GM13976 (cell line): ENCODE data around the gene CHD9.
A peak's percentile ranks its signal among the peaks of the same experiment; 100 is the strongest.

ENCODE experiments used
- DNase-seq: peaks from one replicate; pipeline ENCODE4 v3.0.0; 2012; ENCODE audit warnings: low spot score
- in situ Hi-C: fragments of 300-500 bp; cut with MboI; formaldehyde crosslinking; loops from one replicate; pipeline ENCODE4 v1.12.0; 2022; ENCODE audit warnings: low sequenced_read_pairs, mixed read lengths, inconsistent platforms; ENCODE audit not compliant: unreplicated experiment
- TF ChIP-seq, protein P1 (sequence below): IDR thresholded peaks from 2 replicates; pipeline ENCODE4 v1.5.1; 2012; ENCODE audit warnings: borderline replicate concordance, mild to moderate bottlenecking; ENCODE audit not compliant: insufficient read depth; ENCODE audit errors: extremely low read depth, missing control alignments, control extremely low read depth

CHD9 gene

DNA sequence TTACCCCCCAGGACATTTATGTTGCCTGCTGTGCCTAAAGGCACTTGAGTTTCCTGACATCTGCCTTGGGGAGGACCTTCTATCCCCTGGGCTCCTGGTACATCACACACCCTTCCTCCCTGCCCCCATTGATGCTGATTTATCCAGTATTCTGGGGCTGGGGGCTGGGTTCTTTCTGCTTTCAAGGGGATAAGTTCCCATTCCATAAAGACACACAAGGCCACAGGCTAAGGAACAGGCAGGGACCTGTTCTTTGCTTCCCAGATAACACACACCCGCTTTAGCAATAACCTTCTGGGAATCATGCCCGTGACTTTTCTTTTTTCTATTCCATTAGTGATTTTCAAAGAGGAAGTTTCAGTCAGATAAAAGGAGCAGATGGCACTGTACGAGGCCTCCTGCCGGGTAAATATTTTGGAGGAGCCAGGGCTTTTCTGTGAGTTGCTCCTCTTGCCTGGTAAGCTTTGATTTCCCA is 30.6 kb downstream of the CHD9 start:
- in situ Hi-C loops: no loop called here
- DNase-seq: no peak
- TF ChIP-seq, protein P1, sequence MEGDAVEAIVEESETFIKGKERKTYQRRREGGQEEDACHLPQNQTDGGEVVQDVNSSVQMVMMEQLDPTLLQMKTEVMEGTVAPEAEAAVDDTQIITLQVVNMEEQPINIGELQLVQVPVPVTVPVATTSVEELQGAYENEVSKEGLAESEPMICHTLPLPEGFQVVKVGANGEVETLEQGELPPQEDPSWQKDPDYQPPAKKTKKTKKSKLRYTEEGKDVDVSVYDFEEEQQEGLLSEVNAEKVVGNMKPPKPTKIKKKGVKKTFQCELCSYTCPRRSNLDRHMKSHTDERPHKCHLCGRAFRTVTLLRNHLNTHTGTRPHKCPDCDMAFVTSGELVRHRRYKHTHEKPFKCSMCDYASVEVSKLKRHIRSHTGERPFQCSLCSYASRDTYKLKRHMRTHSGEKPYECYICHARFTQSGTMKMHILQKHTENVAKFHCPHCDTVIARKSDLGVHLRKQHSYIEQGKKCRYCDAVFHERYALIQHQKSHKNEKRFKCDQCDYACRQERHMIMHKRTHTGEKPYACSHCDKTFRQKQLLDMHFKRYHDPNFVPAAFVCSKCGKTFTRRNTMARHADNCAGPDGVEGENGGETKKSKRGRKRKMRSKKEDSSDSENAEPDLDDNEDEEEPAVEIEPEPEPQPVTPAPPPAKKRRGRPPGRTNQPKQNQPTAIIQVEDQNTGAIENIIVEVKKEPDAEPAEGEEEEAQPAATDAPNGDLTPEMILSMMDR: no peak

DNA sequence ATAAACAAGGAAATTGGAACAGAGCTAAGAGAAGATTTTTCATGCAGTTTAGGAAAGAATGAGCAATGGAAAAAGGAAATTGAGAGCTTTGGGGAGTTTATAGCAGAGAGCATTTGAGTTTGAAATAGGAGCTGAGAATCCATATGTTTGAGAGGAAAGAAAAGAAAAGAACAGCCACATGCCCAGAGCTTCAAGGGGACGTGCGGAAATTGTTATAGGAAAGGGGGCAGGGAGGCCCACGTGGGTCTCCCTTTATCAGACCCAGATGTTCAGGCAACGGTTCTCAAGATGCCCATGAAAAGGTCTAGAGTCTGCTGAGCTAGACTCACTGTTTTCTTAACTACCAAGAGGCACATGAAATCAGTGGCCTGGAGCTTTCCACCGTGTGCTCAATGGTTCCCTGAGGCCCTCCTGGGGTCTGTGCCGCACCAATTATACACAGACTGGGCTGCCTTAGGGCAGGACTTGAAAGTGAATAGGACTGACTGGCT is 31.2 kb downstream of the CHD9 start:
- in situ Hi-C loops: no loop called here
- no peak for DNase-seq

DNA sequence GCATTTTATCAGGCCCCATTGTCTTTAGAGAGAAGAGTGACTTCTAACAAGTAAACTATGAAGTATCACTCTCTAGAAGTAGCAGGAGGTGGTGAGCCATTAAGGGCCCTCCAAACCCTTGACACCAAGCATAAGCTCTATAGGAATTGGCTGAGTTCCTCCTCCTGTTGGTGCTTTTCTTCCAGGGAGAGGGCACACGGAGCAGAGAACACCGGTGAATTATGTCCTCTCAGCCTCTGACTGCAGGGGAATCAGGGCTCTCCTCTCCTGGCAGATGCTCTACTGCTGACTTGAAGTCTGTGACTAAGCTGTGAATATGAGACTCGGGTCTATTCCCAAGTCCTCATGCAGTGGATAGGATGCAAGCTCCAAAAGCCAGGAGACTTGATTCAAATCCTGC is 32.3 kb downstream of the CHD9 start:
- in situ Hi-C loops: no loop called here
- TF ChIP-seq, protein P1: no peak
- DNase-seq: no peak

More for the DNA sequence above, 31.2 kb downstream of the CHD9 start:
- TF ChIP-seq, protein P1: no peak

DNA sequence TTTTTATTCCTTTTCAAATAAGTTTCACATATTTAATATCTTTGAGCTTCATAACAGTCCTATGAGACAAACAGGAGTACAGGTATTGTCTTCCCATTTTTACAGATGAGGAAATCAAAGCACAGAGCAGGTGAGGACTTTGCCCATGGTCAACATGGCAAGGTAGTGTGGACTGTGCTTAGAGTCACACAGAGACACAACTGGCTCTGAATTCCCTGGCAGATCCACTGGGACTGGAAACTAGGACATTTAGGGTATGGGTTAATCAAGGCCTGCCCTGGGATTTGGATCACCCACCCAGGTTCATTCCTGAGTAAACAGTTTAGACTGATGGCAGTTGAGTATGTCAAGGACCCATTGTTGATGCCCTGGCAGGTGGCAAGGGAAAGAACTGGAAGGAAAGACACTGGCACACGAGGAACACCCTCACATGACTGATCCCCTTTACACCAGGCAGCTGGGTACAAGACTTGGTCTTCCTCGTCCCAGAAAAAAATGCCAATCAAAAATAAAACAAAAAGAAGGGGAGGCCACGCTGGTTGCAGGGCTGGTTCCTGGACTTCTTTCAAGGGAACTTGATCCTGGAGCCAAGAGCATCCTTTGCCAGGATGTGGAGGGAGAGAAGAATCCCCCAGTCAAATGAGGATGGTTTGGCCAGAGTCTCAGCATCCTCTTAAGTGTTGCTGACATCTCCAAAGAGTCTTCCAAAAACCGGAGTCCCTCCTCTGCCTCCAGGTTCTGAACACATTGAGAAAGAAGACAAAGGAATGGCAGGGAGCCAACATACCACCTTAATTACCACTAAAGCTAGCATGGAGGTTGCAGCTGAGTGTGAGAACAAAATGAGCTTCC is 34.9 kb downstream of the CHD9 start:
- in situ Hi-C loops: no loop called here
- no peak for DNase-seq
- TF ChIP-seq, protein P1: no peak

DNA sequence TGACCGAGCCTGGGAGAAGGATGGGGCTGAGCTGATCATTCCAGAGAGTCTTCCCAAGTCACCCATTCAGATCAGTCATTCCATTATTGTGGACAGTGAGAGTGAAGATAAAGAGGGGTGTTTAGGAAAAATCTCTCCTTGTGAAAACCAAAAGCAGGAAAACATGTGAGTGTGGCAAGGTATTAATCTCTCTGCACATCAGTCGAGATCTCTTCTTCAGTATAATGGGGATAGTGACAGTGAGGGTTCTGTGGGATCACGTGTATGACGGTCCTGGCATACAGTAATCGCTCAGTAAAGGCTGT is 35.4 kb downstream of the CHD9 start:
- DNase-seq: no peak
- TF ChIP-seq, protein P1: no peak

DNA sequence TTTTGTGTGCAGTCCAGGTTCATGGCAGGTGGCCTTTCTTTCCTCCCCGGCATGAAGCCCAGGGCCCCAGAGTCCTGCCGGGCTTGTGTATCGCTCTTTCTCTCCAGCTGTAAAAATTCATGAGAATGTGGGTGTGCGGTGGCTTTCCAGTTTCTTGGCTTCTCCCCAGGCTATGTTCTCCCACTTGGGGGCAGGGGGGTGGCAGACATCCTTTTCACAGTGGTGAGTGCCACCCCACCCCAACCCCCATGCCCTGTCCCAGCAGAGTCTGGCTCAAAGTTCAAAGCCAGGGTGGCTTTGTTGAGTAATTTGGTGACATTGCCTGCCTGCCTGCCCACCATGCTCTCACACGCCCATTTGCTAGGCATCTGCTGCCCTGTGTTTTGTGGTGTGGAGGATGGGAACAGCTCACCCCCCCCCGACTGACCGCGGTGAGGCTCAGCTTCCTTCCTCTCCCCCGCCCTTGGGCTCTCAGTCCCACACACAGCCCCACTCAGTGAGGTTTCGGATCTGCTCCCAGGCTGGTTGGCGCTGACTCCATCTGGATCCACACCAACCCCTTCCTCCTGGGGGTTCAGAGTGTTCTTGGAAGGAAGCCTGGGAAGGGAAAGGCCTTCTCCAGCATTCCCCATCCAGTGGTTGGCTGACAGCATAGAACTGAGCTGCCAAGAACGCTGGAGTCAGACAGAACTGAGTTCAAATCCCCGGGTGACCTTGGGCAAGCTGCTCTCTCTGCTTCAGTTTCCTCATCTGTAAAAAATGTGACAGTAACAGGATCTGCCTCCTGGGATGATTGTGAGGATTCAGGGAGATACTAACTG is 36.0 kb downstream of the CHD9 start:
- peak; percentile 51 for DNase-seq
- TF ChIP-seq, protein P1: no peak
- in situ Hi-C loops: no loop called here

More for the DNA sequence above, 35.4 kb downstream of the CHD9 start:
- in situ Hi-C loops: no loop called here
